Rectal smooth muscle tissue (tissue), 1 donor: ENCODE results near the gene MAPK9.
A peak's percentile ranks its signal among the peaks of the same experiment; 100 is the strongest.

Experiments
- H3K27ac ChIP-seq: one replicate; pipeline ENCODE4 v1.7.0; 2013; ENCODE audit warnings: low read depth, low read length, inconsistent platforms
- H3K27me3 ChIP-seq: one replicate; pipeline ENCODE4 v1.7.0; 2013; ENCODE audit warnings: low read length; ENCODE audit not compliant: control insufficient read depth, insufficient read depth
- H3K36me3 ChIP-seq: one replicate; pipeline ENCODE4 v1.7.0; 2013; ENCODE audit warnings: low read length; ENCODE audit not compliant: control insufficient read depth, insufficient read depth
- H3K4me1 ChIP-seq: one replicate; pipeline ENCODE4 v1.7.0; 2013; ENCODE audit warnings: low read length; ENCODE audit not compliant: control insufficient read depth, insufficient read depth
- H3K4me3 ChIP-seq: one replicate; pipeline ENCODE4 v1.7.0; 2013; ENCODE audit warnings: low read length
- H3K9ac ChIP-seq: one replicate; pipeline ENCODE4 v1.7.0; 2013; ENCODE audit warnings: low read length

MAPK9 gene

GRCh38 chr5:180291943-180292831, at the start of gene MAPK9:
TSS of gene MAPK9 (minus strand) at chr5:180292083. CDS start at chr5:180280561, 11,522 bp downstream.
- Histone ChIP-seq H3K27me3 (no peaks in the 10 kb centered on the region), H3K36me3 (peaks cover 2% of the 10 kb centered on the region), H3K9ac (peak within 1 kb of the TSS; percentile 33), H3K4me3 (peak within 1 kb of the TSS; percentile 85), H3K4me1 (no peaks in the 10 kb centered on the region), H3K27ac (peak within 1 kb of the TSS; percentile 83)

- Histone ChIP-seq H3K4me3 (no peak overlapping the region), H3K27ac (no peak overlapping the region), H3K9ac (no peak overlapping the region), H3K4me1 (peaks cover 7% of the 10 kb centered on the region), H3K36me3 (no peaks in the 10 kb centered on the region), H3K27me3 (peaks cover 2% of the 10 kb centered on the region)
Observed at GRCh38 chr5:180341595-180341994, 49.7 kb upstream of the MAPK9 start.

- Histone ChIP-seq H3K9ac (no peak overlapping the region), H3K36me3 (no peaks in the 10 kb centered on the region), H3K27ac (no peak overlapping the region), H3K4me3 (no peak overlapping the region), H3K27me3 (peaks cover 2% of the 10 kb centered on the region), H3K4me1 (peaks cover 7% of the 10 kb centered on the region)
Observed at GRCh38 chr5:180340856-180341255, 49.0 kb upstream of the MAPK9 start.

GRCh38 chr5:180339583-180340183, 47.8 kb upstream of the MAPK9 start:
- peaks cover 7% of the 10 kb centered on the region for H3K4me1 ChIP-seq

GRCh38 chr5:180338001-180338707, 46.3 kb upstream of the MAPK9 start:
- Histone ChIP-seq H3K36me3 (peaks cover 4% of the 10 kb centered on the region), H3K27ac (no peak overlapping the region), H3K4me1 (peaks cover 4% of the 10 kb centered on the region), H3K27me3 (peaks cover 2% of the 10 kb centered on the region), H3K4me3 (no peak overlapping the region), H3K9ac (no peak overlapping the region)

More at GRCh38 chr5:180339583-180340183, 47.8 kb upstream of the MAPK9 start:
- H3K4me3 ChIP-seq = no peak overlapping the region
- H3K36me3 ChIP-seq = peaks cover 4% of the 10 kb centered on the region
- peaks cover 2% of the 10 kb centered on the region for H3K27me3 ChIP-seq
- H3K27ac ChIP-seq = no peak overlapping the region
- no peak overlapping the region for H3K9ac ChIP-seq

GRCh38 chr5:180336234-180337020, 44.5 kb upstream of the MAPK9 start:
- Histone ChIP-seq H3K27ac (no peak overlapping the region), H3K36me3 (peaks cover 4% of the 10 kb centered on the region), H3K27me3 (peaks cover 2% of the 10 kb centered on the region), H3K4me1 (no peaks in the 10 kb centered on the region), H3K4me3 (no peak overlapping the region), H3K9ac (no peak overlapping the region)

GRCh38 chr5:180335614-180336233, 43.8 kb upstream of the MAPK9 start:
- H3K9ac ChIP-seq = no peak overlapping the region
- H3K27ac ChIP-seq = no peak overlapping the region
- no peak overlapping the region for H3K4me3 ChIP-seq
- H3K36me3 ChIP-seq = peaks cover 4% of the 10 kb centered on the region
- H3K4me1 ChIP-seq = no peaks in the 10 kb centered on the region
- H3K27me3 ChIP-seq = peaks cover 2% of the 10 kb centered on the region

- Histone ChIP-seq H3K36me3 (peaks cover 4% of the 10 kb centered on the region), H3K27ac (no peak overlapping the region), H3K4me1 (no peaks in the 10 kb centered on the region), H3K27me3 (peaks cover 2% of the 10 kb centered on the region), H3K4me3 (no peak overlapping the region), H3K9ac (no peak overlapping the region)
Observed at GRCh38 chr5:180334751-180335613, 43.1 kb upstream of the MAPK9 start.

GRCh38 chr5:180334176-180334575, 42.3 kb upstream of the MAPK9 start:
- Histone ChIP-seq H3K9ac (no peak overlapping the region), H3K4me3 (no peak overlapping the region), H3K27ac (no peak overlapping the region), H3K27me3 (no peaks in the 10 kb centered on the region), H3K36me3 (peaks cover 4% of the 10 kb centered on the region), H3K4me1 (no peaks in the 10 kb centered on the region)

- no peak overlapping the region for H3K27ac ChIP-seq
- no peak overlapping the region for H3K4me3 ChIP-seq
- H3K9ac ChIP-seq = no peak overlapping the region
- peaks cover 4% of the 10 kb centered on the region for H3K36me3 ChIP-seq
- H3K4me1 ChIP-seq = no peaks in the 10 kb centered on the region
- H3K27me3 ChIP-seq = no peaks in the 10 kb centered on the region
Observed at GRCh38 chr5:180333661-180334060, 41.8 kb upstream of the MAPK9 start.

- H3K27me3 ChIP-seq = no peaks in the 10 kb centered on the region
- H3K9ac ChIP-seq = no peak overlapping the region
- no peak overlapping the region for H3K27ac ChIP-seq
- H3K4me3 ChIP-seq = no peak overlapping the region
- H3K4me1 ChIP-seq = no peaks in the 10 kb centered on the region
- peaks cover 4% of the 10 kb centered on the region for H3K36me3 ChIP-seq
Observed at GRCh38 chr5:180332861-180333260, 41.0 kb upstream of the MAPK9 start.
